Thymus (tissue), 11 donors: ENCODE measurements around the gene PRRG3. TPM values are rescaled to one million over a fixed set of nuclear protein-coding genes. Genes with fewer than 3 reads are reported as not detected.
"Not testable (repeated sequence)": the region's sequence is repeated elsewhere in the genome, so short reads cannot be mapped to it uniquely, and the experiment has no call there.

Experiments
- DNase-seq, 9 donors: peaks; one replicate each; pipeline ENCODE4 v3.0.0-alpha.2; 2013; ENCODE audit warnings: low spot score in 9 of 9, low read depth in 6 of 9, missing footprints in 1 of 9
- H3K27ac ChIP-seq, 2 donors: one replicate each; pipeline ENCODE4 v1.5.1; 2013; ENCODE audit warnings: control low read depth in 1 of 2, low read depth in 1 of 2, low read length in 1 of 2, mild to moderate bottlenecking in 1 of 2, moderate library complexity in 1 of 2
- H3K27me3 ChIP-seq, 2 donors: one replicate each; pipeline ENCODE4 v1.5.1; 2013; ENCODE audit warnings: low read length in 1 of 2; ENCODE audit not compliant: control insufficient read depth in 2 of 2, insufficient read depth in 1 of 2
- H3K36me3 ChIP-seq, 2 donors: one replicate each; pipeline ENCODE4 v1.5.1; 2013; ENCODE audit warnings: low read length in 1 of 2, mild to moderate bottlenecking in 1 of 2, moderate library complexity in 1 of 2; ENCODE audit not compliant: control insufficient read depth in 2 of 2, insufficient read depth in 2 of 2
- H3K4me1 ChIP-seq, 2 donors: one replicate each; pipeline ENCODE4 v1.5.1; 2013; ENCODE audit warnings: low read length in 2 of 2; ENCODE audit not compliant: control insufficient read depth in 2 of 2, insufficient read depth in 2 of 2
- H3K4me3 ChIP-seq, 2 donors: one replicate each; pipeline ENCODE4 v1.5.1; 2013; ENCODE audit warnings: low read length in 2 of 2, control low read depth in 1 of 2, mild to moderate bottlenecking in 1 of 2
- H3K9me3 ChIP-seq, 2 donors: one replicate each; pipeline ENCODE4 v1.5.1; 2013; ENCODE audit warnings: low read length in 1 of 2, mild to moderate bottlenecking in 1 of 2; ENCODE audit not compliant: control insufficient read depth in 2 of 2, insufficient read depth in 1 of 2
- WGBS: extraction: QIAGEN DNeasy Blood & Tissue Kit; methylation state at CpG from one replicate; pipeline ENCODE4 v1.1.7; 2013; 5-methylcytosine and 5-hydroxymethylcytosine counted together
- polyA plus RNA-seq: library from polyadenylated mRNA; stranded (reverse); fragments of 200-250 nt; gene quantifications from one replicate; pipeline ENCODE4 v1.2.3, GENCODE V29; 2013
- total RNA-seq: library from RNA; stranded (reverse); fragments of 120-200 nt; gene quantifications from one replicate; pipeline ENCODE4 v1.2.4, GENCODE V29; 2013
- donor health status: healthy.

Gene PRRG3
- total and polyA plus RNA-seq, 2 donors: 0.87 to 1.3 TPM

DNA sequence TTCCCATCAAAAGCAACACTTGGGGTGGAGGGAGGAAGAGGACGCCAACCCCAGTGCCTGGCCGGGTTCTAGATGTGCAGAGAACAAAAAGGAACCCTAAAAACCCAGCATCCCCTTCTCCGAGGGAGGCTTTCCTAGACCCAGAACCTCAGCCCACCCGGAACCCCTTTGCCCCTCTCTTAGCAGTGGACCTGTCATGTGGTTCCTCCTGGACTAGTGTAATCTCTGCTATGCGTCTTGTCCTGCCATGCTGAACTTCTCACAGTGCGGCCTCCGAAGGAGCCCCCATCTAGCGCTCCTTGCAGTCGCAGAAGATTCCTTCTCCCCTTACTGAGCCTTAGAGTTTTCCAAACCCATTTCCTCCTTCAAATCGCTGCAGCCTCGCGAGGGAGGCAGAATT is 1.1 kb upstream of the PRRG3 start:
- no peak for DNase-seq
- H3K27ac ChIP-seq: no peak overlapping the region
- no peaks in the 10 kb centered on the region for H3K9me3 ChIP-seq
- H3K4me1 ChIP-seq: no peaks in the 10 kb centered on the region
- no peak overlapping the region for H3K4me3 ChIP-seq
- no peaks in the 10 kb centered on the region for H3K36me3 ChIP-seq
- WGBS: 73% methylated on average over 12 of the region's 12 CpGs
- peaks cover 8 to 18% of the 10 kb centered on the region in 2 donors for H3K27me3 ChIP-seq

DNA sequence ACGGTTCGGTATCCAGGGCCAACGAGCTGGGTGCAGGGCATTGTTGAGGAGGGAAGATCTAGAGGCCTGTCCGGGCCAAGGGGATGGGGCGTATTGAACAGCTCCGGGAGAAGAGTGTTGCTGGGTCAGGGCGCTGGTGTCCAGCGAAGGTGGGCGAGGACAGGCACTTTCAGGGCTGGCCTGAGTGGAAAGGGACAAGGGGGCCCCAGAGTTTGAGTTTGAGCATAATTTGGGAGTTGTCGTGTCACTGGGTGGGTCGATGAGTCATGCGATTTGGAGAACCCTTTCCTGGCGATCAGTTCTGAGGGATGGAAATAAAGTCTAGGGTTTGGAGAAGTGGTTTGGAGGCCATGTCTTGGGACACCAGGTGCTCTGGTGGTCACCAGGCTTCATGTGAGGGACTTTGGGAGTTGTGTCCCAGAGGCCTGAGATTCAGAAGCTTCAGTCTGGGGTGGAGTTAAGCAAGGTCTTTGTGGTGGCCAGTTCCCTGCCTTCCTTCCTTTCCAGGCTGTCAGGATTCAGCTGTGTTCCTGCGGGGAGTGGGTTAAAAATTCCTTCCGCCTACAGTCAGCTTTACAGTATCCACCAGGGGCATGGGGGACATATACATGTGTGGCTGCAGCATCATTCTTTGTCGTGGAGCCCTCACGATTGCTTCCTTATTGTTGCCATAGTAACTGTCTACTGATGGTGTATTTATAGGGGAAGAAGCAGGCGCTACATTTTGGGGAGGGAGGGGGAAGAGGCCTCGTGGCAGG is 504 bp downstream of the PRRG3 start:
- Histone ChIP-seq H3K27ac (no peak overlapping the region), H3K9me3 (no peaks in the 10 kb centered on the region), H3K27me3 (peaks cover 8 to 18% of the 10 kb centered on the region in 2 donors), H3K4me1 (no peaks in the 10 kb centered on the region), H3K4me3 (no peak overlapping the region), H3K36me3 (no peaks in the 10 kb centered on the region)
- WGBS: 17% methylated on average over 19 of the region's 19 CpGs
- no peak for DNase-seq

DNA sequence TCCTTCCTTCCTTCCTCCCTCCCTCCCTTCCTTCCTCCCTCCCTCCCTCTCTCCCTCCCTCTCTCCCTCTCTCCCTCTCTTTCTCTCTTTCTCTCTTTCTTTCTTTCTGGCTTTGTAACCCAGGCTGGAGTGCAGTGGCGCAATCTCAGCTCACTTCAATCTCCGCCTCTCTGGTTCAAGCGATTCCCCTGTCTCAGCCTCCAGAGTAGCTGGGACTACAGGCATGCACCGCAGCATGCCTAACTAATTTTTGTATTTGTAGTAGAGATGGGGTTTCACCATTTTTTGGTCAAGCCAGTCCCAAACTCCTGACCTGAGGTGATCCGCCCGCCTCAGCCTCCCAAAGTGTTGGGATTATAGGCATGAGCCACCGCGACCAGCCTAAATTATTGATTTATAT is 1.8 kb downstream of the PRRG3 start:
- not testable (repeated sequence) for H3K27ac ChIP-seq, H3K4me1 ChIP-seq, H3K36me3 ChIP-seq, DNase-seq, H3K4me3 ChIP-seq, H3K9me3 ChIP-seq
- peaks cover 8 to 18% of the 10 kb centered on the region in 2 donors for H3K27me3 ChIP-seq
- 98% methylated on average over 8 of the region's 8 CpGs for WGBS

DNA sequence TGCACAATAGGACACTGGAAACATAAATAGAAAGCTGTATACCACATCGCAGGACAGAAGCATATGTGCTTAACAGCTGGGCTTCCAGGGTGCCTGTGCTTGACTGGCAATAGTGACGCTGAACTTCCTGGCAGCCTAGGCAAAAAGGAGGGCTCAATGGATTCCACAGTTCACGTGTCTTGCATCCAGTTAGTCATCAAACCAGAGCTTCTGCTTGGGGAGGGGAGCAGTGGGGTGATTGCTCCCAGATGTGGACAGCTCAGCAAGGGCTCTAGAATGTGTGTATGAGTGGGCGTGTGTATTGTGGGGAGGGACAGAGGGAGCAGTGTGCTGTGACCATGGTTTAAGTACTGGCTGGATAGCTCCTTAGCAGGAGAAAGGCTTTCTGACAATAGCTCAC is 2.3 kb downstream of the PRRG3 start:
- H3K4me1 ChIP-seq: no peaks in the 10 kb centered on the region
- 86% methylated on average over 4 of the region's 4 CpGs for WGBS
- DNase-seq: no peak
- no peaks in the 10 kb centered on the region for H3K36me3 ChIP-seq
- no peaks in the 10 kb centered on the region for H3K9me3 ChIP-seq
- no peak overlapping the region for H3K27ac ChIP-seq
- no peak overlapping the region for H3K4me3 ChIP-seq
- H3K27me3 ChIP-seq: peaks cover 8 to 18% of the 10 kb centered on the region in 2 donors

DNA sequence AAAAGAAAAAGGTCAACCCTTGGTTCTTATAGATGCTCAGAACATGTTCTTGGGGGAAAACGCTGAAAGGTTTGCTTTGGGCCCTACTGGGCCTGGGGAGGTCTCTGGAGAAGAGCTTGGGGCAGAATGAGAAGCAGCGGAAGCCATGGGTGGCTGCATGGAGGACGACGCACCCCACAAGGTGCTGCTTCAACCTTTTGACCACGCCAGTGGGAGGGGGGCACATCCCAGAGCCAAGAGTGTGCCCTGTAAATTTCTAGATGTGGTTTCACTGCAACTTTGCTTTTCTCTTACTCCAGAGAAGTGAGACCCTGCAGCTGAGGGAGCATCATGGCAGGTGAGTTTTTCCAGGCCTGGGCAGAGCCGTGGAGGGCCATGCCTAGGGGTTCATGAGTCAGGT is 3.2 kb downstream of the PRRG3 start:
- no peak for DNase-seq
- H3K27me3 ChIP-seq: peaks cover 8 to 18% of the 10 kb centered on the region in 2 donors
- 92% methylated on average over 6 of the region's 6 CpGs for WGBS
- no peaks in the 10 kb centered on the region for H3K9me3 ChIP-seq
- H3K4me1 ChIP-seq: no peaks in the 10 kb centered on the region
- H3K36me3 ChIP-seq: no peaks in the 10 kb centered on the region
- no peak overlapping the region for H3K27ac ChIP-seq
- no peak overlapping the region for H3K4me3 ChIP-seq

DNA sequence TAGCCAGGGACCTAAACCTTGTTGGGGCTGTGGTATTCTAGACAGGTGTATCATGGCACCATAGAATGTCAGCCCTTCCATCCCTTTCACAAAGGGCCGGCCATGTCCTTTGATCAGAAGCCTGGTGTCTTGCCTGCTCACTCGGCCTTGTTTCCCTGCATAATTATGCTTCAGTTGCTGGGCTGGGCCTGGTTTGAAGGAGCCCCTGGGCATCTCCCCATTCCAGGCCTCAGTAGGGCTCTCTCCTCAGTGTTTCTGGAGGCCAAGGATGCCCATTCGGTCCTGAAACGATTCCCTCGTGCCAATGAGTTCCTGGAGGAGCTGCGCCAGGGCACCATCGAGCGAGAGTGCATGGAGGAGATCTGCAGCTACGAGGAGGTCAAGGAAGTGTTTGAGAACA is 4.5 kb downstream of the PRRG3 start:
- peaks cover 3 to 9% of the 10 kb centered on the region in 2 donors for H3K27me3 ChIP-seq
- no peaks in the 10 kb centered on the region for H3K36me3 ChIP-seq
- H3K4me3 ChIP-seq: no peak overlapping the region
- 97% methylated on average over 9 of the region's 9 CpGs for WGBS
- DNase-seq: no peak
- no peaks in the 10 kb centered on the region for H3K4me1 ChIP-seq
- H3K9me3 ChIP-seq: no peaks in the 10 kb centered on the region
- no peak overlapping the region for H3K27ac ChIP-seq

DNA sequence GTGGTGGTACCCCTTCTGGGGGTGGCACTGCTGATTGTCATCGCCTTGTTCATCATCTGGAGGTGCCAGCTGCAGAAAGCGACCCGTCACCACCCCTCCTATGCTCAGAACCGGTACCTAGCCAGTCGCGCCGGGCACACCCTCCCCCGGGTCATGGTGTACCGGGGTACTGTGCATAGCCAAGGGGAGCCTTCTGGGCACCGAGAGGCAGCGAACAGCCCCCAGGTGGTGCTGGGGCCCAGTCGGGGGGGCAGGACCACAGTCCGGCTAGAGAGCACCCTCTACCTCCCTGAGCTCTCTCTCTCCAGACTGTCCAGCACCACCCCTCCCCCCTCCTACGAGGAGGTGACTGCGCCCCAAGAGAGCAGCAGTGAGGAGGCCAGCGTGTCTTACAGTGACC is 5.3 kb downstream of the PRRG3 start:
- H3K4me1 ChIP-seq: no peaks in the 10 kb centered on the region
- no peak overlapping the region for H3K27ac ChIP-seq
- no peaks in the 10 kb centered on the region for H3K36me3 ChIP-seq
- no peak overlapping the region for H3K4me3 ChIP-seq
- no peaks in the 10 kb centered on the region for H3K9me3 ChIP-seq
- 96% methylated on average over 16 of the region's 16 CpGs for WGBS
- DNase-seq: no peak
- H3K27me3 ChIP-seq: peaks cover 0 to 5% of the 10 kb centered on the region in 2 donors

DNA sequence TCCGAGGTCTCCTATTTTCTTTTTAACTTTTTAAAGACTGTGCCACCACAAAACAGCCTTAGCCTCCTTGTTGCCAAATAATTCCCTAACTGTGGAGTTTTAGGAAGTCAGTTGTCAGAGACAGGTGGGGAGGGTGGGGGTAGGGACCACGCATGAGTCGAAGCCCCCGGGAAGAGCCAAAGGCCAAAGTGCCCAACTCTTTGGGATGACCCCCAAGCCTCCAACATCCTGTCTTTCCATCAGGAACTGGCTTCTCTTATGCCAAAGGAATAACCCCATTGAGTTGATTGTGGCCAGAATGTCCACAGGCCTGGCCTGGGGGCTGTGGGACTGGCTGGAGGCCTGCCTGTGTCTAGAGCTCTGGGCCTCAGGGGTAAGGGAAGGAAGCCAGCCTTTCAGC is 5.8 kb downstream of the PRRG3 start:
- 98% methylated on average over 4 of the region's 4 CpGs for WGBS
- no peaks in the 10 kb centered on the region for H3K36me3 ChIP-seq
- H3K4me1 ChIP-seq: no peaks in the 10 kb centered on the region
- H3K4me3 ChIP-seq: no peak overlapping the region
- DNase-seq: no peak
- no peak overlapping the region for H3K27ac ChIP-seq
- H3K9me3 ChIP-seq: no peaks in the 10 kb centered on the region
- peaks cover 0 to 4% of the 10 kb centered on the region in 2 donors for H3K27me3 ChIP-seq

DNA sequence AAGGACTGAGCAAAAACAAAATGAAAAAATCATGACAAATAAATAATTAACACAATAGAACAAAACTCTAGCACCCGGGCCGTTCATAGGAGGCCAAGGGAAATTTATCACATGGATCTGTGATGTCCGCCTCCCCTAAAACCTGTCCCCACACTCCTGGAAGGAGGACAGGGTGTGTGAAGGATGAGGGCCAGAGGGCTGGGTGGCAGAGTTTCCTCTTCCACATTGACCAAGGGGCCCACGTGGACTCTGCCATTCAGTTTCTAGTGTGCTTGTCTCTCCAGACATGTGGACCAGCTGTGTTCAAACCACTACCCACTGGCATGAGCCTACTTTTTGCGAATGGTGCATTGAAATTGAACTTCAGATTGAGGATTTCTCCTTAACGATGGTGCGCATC is 6.3 kb downstream of the PRRG3 start:
- no peak overlapping the region for H3K27ac ChIP-seq
- peaks cover 0 to 2% of the 10 kb centered on the region in 2 donors for H3K27me3 ChIP-seq
- 96% methylated on average over 7 of the region's 7 CpGs for WGBS
- H3K4me3 ChIP-seq: no peak overlapping the region
- no peaks in the 10 kb centered on the region for H3K9me3 ChIP-seq
- no peak for DNase-seq
- H3K4me1 ChIP-seq: no peaks in the 10 kb centered on the region
- no peaks in the 10 kb centered on the region for H3K36me3 ChIP-seq
